ENCODE data around the gene RABEPK. TPM values are rescaled to one million over a fixed set of nuclear protein-coding genes. Genes with fewer than 3 reads are reported as not detected.
A peak's percentile ranks its signal among the peaks of the same experiment; 100 is the strongest.
"Not testable (repeated sequence)": the region's sequence is repeated elsewhere in the genome, so short reads cannot be mapped to it uniquely, and the experiment has no call there.

Gene RABEPK
- total RNA-seq, 1 donor from 2014 or later = 20.5 TPM

GRCh38 chr9:125243792-125244260 is 43.5 kb downstream of the RABEPK start:
- no peak for DNase-seq (ENCODE audit: low read depth)

- DNase-seq (ENCODE audit: low read depth) = no peak
Measured at GRCh38 chr9:125246261-125246667, 45.9 kb downstream of the RABEPK start.

- DNase-seq (ENCODE audit: low read depth) = no peak
Measured at GRCh38 chr9:125254231-125254630, 53.9 kb downstream of the RABEPK start.

DNA sequence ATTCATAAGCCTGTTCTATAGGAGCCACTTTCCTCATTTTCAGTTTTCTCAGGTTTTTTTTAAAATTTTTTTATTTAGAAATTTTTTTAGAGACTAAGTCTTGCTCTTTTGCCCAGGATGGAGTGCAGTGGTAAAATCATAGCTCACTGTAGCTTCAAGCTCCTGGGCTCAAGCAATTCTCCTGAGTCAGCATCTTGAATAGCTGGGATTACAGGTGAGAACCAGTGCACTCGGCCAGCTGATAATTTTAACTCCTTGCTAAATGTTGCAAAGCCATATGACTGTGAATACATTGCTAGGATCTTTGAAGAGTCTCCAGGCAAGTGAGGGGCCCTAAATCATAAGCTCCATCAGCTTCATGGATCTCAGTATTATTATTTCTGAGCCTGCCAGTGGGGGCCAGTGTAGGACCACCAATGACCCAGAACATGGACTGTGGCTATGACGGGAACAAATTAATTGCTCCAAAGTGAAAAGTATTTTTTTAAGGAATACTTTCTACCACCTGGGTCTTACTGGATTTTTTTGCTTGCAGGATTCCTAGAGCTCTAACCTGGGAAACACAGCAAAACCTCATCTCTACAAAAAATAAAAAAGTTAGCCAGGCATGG is 55.5 kb downstream of the RABEPK start:
- no peak for DNase-seq (ENCODE audit: low read depth)

GRCh38 chr9:125258160-125258785 is 57.9 kb downstream of the RABEPK start:
- no peak for DNase-seq (ENCODE audit: low read depth)

GRCh38 chr9:125258832-125259534 is 58.6 kb downstream of the RABEPK start:
- DNase-seq (ENCODE audit: low read depth) = no peak

DNA sequence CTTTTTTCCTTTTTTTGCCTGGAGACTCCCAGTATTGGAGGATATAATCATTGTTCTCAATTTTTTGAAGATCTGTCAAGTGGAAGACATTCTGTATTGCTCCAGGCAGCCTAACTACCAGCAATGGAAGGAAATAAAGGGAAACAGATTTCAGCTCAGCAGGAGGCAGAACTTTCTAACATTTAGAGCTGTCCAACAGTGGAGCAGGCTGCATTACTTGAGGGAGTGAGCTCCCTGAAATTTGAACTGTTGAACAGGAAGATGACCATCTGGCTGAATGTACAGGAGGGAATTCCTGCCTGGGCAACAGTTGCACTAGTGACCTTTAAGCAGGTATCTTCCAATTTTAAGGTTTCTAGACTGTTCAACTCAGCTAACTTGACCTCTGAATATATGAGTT is 60.2 kb downstream of the RABEPK start:
- no peak for DNase-seq (ENCODE audit: low read depth)

GRCh38 chr9:125261501-125262293 is 61.4 kb downstream of the RABEPK start, which contains the start of gene GAPVD1:
Gene GAPVD1, plus strand, starts transcription at chr9:125261826. Its CDS starts 37,096 bp downstream, at chr9:125298922.
- peak; percentile 77 for DNase-seq (ENCODE audit: low read depth)

DNA sequence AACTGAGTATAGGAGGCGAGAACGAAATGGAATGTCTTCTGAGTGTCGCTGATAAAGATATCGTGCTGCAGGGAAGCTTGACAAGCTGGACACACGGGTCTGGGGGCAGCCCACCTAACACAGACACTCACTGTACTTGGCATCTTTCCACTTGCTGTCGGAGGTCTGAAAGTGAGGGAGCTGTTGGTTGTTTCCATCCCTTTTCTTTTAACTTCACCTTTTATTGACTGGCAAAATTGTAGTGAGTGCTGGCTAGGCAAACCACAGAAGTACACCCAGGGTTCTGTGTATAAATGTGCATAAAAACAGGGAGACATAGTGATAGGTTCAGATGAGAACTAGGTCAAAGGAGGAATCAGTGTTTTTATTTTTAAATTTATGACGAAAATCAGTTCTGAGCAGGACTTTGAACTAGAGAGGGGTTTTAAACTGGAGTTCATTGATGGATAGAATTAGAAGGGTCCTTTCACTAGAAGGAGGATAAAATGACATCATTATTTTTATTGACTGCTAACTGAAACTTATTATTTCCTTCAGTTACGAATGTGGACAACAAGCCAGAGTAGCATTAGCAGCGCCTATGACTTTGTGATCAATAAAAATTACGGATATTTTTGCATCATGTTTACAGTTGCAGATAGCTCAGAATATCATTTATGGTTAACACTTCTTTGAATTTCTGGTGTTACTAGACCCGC is 62.1 kb downstream of the RABEPK start:
- no peak for DNase-seq (ENCODE audit: low read depth)

DNA sequence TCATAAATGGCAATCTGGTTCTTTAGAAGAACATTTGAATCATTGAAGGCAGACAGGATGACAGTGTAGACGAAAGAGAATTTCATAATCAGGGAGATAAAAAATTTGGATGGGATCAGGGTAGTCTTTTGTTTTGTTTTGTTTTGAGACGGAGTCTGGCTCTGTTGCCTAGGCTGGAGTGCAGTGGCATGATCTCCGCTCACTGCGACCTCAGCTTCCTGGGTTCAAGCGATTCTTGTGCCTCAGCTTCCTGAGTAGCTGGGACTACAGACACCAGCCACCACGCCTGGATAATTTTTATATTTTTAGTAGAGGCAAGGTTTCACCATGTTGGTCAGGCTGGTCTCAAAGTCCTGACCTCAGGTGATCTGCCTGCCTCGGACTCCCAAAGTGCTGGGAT is 63.7 kb downstream of the RABEPK start:
- DNase-seq (ENCODE audit: low read depth) = not testable (repeated sequence)

GRCh38 chr9:125268394-125269013 is 68.2 kb downstream of the RABEPK start:
- DNase-seq (ENCODE audit: low read depth) = no peak

GRCh38 chr9:125269014-125269397 is 68.7 kb downstream of the RABEPK start:
- no peak for DNase-seq (ENCODE audit: low read depth)

DNA sequence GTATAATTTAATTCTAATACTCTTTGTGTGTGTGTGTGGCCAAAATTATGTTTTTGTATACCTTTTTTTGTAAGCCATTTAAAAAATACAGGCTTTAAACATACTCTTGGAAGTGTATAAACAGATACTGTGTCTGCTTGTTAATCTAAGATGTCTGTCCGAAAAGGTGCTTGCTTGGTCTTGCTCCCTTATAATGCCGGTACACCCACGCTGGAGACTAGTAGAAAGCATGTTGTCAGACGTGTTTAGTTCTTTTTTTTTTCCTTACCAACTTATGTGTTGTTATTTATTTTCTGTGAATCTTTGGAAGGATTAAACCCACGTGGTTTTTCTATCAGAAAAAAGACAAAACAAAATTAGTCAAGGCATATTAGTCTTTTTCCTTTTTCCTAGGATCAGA is 70.7 kb downstream of the RABEPK start:
- no peak for DNase-seq (ENCODE audit: low read depth)

- DNase-seq (ENCODE audit: low read depth) = peak; percentile 38
Measured at GRCh38 chr9:125272697-125273096, 72.4 kb downstream of the RABEPK start.

DNA sequence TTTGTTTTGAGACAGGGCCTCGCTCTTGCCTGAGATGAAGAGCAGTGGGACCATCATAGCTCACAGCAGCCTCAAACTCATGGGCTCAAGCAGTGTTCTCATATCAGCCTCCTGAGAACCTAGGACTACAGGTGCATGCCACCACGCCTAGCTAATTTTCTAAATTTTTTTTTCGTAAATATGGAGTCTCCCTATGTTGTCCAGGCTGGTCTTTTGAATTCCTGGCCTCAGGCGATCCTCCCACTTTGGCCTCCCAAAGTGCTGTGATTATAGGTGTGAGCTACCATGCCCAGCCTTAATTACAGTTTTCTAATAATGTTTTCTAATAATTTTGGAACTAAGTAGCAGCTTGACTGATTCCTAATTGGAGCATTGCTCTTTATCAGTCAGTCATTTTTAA is 76.4 kb downstream of the RABEPK start:
- DNase-seq (ENCODE audit: low read depth) = no peak

GRCh38 chr9:125277411-125277810 is 77.1 kb downstream of the RABEPK start:
- DNase-seq (ENCODE audit: low read depth) = peak; percentile 63

DNA sequence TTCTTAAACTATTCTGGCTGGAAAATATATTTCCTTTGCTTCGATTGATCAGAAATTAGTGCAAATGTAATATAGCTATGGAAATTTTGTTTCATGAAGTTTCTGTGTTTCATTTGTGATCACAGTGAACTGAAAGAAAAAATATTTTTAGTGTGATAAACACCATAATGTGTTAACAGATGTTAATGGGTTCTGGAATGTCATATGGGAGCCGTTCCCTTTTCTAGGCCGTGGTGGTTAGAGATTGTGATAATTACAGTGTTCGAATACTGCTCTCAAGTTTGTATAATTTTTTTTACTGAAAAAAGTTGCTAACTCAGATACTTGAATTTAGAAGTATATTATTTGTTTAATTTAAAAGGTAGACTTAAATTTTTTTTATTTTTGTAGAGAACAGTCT is 80.6 kb downstream of the RABEPK start:
- no peak for DNase-seq (ENCODE audit: low read depth)
